IMR-90 (cell line): ENCODE data around the gene OARD1. TPM values are rescaled to one million over a fixed set of nuclear protein-coding genes. Genes with fewer than 3 reads are reported as not detected.
"Not testable (repeated sequence)": the region's sequence is repeated elsewhere in the genome, so short reads cannot be mapped to it uniquely, and the experiment has no call there.

Source experiments
- ATAC-seq: fragments of 200-7000 bp; cut with Tn5 transposase; 2 replicates; pipeline ENCODE4 v1.9.1; 2020; ENCODE audit warnings: low read depth, mild to moderate bottlenecking, moderate library complexity
- BruUV-seq: library from RNA; stranded (reverse); fragments of 400-500 nt; replicated peaks from 2 replicates; lab custom pipeline; 2021; lab: Mats Ljungman, UMichigan
- CTCF ChIA-PET: fragments of 300-600 bp; formaldehyde crosslinking; extraction: SDS; loops from one replicate; lab custom pipeline; 2021; ENCODE audit warnings: antibody characterized with exemption; lab: Yijun Ruan, JAX
- POLR2A ChIA-PET: fragments of 300-600 bp; sonication (Branson Sonifier 250); formaldehyde crosslinking; loops from one replicate; lab custom pipeline; 2022; ENCODE audit warnings: antibody characterized with exemption; ENCODE audit not compliant: unreplicated experiment; lab: Charles Lee
- DNase-seq: peaks from one replicate; pipeline ENCODE4 v3.0.0; 2013
- H2AFZ ChIP-seq: replicated peaks from 2 replicates; pipeline ENCODE3; 2013; ENCODE audit warnings: low read length, mild to moderate bottlenecking; ENCODE audit not compliant: poor library complexity
- H2AK5ac ChIP-seq: 2 replicates; pipeline ENCODE4 v1.6.1; 2013; ENCODE audit warnings: low read depth, low read length, inconsistent platforms
- H2AK9ac ChIP-seq: replicated peaks from 2 replicates; pipeline ENCODE3; 2013; ENCODE audit warnings: mild to moderate bottlenecking, low read depth, low read length, moderate library complexity; ENCODE audit not compliant: poor library complexity
- H2BK120ac ChIP-seq: 2 replicates; pipeline ENCODE4 v1.6.1; 2013; ENCODE audit warnings: low read depth, low read length, inconsistent platforms
- H2BK15ac ChIP-seq: 3 replicates; pipeline ENCODE4 v1.6.1; 2013; ENCODE audit warnings: low read depth, low read length, inconsistent platforms
- H2BK20ac ChIP-seq: 2 replicates; pipeline ENCODE4 v1.6.1; 2013; ENCODE audit warnings: low read depth, mild to moderate bottlenecking, inconsistent platforms, low read length, moderate library complexity
- H2BK5ac ChIP-seq: 2 replicates; pipeline ENCODE4 v1.6.1; 2013; ENCODE audit warnings: mild to moderate bottlenecking, low read depth, low read length, inconsistent platforms; ENCODE audit not compliant: poor library complexity, severe bottlenecking
- H3K14ac ChIP-seq: replicated peaks from 2 replicates; pipeline ENCODE4 v1.6.1; 2013; ENCODE audit warnings: low read depth, low read length, inconsistent platforms
- H3K18ac ChIP-seq: 2 replicates; pipeline ENCODE4 v1.6.1; 2013; ENCODE audit warnings: low read depth, low read length, control low read depth
- H3K23ac ChIP-seq: 2 replicates; pipeline ENCODE4 v1.6.1; 2013; ENCODE audit warnings: low read depth, low read length, inconsistent platforms
- H3K27ac ChIP-seq: 2 replicates; pipeline ENCODE4 v1.5.1; 2013; ENCODE audit warnings: mild to moderate bottlenecking, control low read depth, low read length; ENCODE audit not compliant: insufficient read depth
- H3K27me3 ChIP-seq: 2 replicates; pipeline ENCODE4 v1.6.1; 2013; ENCODE audit warnings: low read length; ENCODE audit not compliant: control insufficient read depth, insufficient read depth
- H3K36me3 ChIP-seq: 2 replicates; pipeline ENCODE4 v1.6.1; 2013; ENCODE audit warnings: low read length, mixed read lengths; ENCODE audit not compliant: control insufficient read depth, insufficient read depth
- H3K4ac ChIP-seq: 2 replicates; pipeline ENCODE4 v1.6.1; 2013; ENCODE audit warnings: low read depth, low read length, inconsistent platforms
- H3K4me1 ChIP-seq: 2 replicates; pipeline ENCODE4 v1.6.1; 2013; ENCODE audit warnings: low read length, mixed read lengths; ENCODE audit not compliant: control insufficient read depth, insufficient read depth
- H3K4me2 ChIP-seq: 2 replicates; pipeline ENCODE4 v1.6.1; 2013; ENCODE audit warnings: low read depth, mild to moderate bottlenecking, control low read depth, low read length, moderate library complexity
- H3K4me3 ChIP-seq: 2 replicates; pipeline ENCODE4 v1.5.1; 2013; ENCODE audit warnings: low read depth, mild to moderate bottlenecking, control low read depth, low read length, moderate library complexity; ENCODE audit not compliant: insufficient read depth
- H3K56ac ChIP-seq: 2 replicates; pipeline ENCODE4 v1.6.1; 2013; ENCODE audit warnings: low read length, inconsistent platforms; ENCODE audit not compliant: insufficient read depth; ENCODE audit errors: extremely low read depth
- H3K79me1 ChIP-seq, 2 experiments: 2 replicates each; pipeline ENCODE4 v1.6.1; 2013; ENCODE audit warnings: low read length in 2 of 2, inconsistent platforms in 1 of 2, low read depth in 1 of 2
- H3K9ac ChIP-seq: 2 replicates; pipeline ENCODE4 v1.6.1; 2013; ENCODE audit warnings: low read depth, low read length, control low read depth
- H3K9me1 ChIP-seq: 2 replicates; pipeline ENCODE4 v1.6.1; 2013; ENCODE audit warnings: low read length, inconsistent platforms; ENCODE audit not compliant: insufficient read depth
- H3K9me3 ChIP-seq: 2 replicates; pipeline ENCODE4 v1.6.1; 2013; ENCODE audit warnings: low read length; ENCODE audit not compliant: control insufficient read depth, insufficient read depth
- H4K20me1 ChIP-seq: 2 replicates; pipeline ENCODE4 v1.6.1; 2013; ENCODE audit warnings: low read length, inconsistent platforms; ENCODE audit not compliant: insufficient read depth
- H4K5ac ChIP-seq: 2 replicates; pipeline ENCODE4 v1.6.1; 2013; ENCODE audit warnings: mild to moderate bottlenecking, low read depth, low read length, control low read depth
- H4K8ac ChIP-seq, 2 experiments: 2 replicates each; pipeline ENCODE4 v1.6.1; 2013; ENCODE audit warnings: low read depth in 2 of 2, low read length in 2 of 2, control low read depth in 1 of 2, inconsistent platforms in 1 of 2
- H4K91ac ChIP-seq: 2 replicates; pipeline ENCODE4 v1.6.1; 2013; ENCODE audit warnings: low read depth, low read length, inconsistent platforms; ENCODE audit not compliant: insufficient read depth
- MXI1 ChIP-seq: IDR thresholded peaks from 2 replicates; pipeline ENCODE4 v1.6.1; 2012; ENCODE audit warnings: low read depth, mild to moderate bottlenecking, low read length, moderate library complexity, borderline replicate concordance
- WGBS, 2 experiments: methylation state at CpG; one replicate each; pipeline versions ENCODE4 v1.1.5 to v1.1.7; 2013; ENCODE audit warnings: missing lambda C conversion rate in 2 of 2; ENCODE audit not compliant: insufficient read length in 1 of 2; ENCODE audit errors: extremely low coverage in 2 of 2; 5-methylcytosine and 5-hydroxymethylcytosine counted together
- dilution Hi-C: fragments of 300-500 bp; cut with HindIII; formaldehyde crosslinking; loops from one replicate; pipeline ENCODE4 v1.14.3; 2018; ENCODE audit warnings: low sequenced_read_pairs; ENCODE audit not compliant: unreplicated experiment
- in situ Hi-C: fragments of 300-500 bp; cut with MboI; formaldehyde crosslinking; loops from 3 replicates; pipeline ENCODE4 v1.14.3; 2019; ENCODE audit warnings: low sequenced_read_pairs, inconsistent platforms, mixed read lengths
- intact Hi-C: fragments of 100-400 bp; cut with micrococcal nuclease; formaldehyde crosslinking; loops from 2 replicates; pipeline ENCODE4 v1.10.0; 2022
- polyA plus RNA-seq, 3 experiments: library from polyadenylated mRNA; depleted of rRNA; stranded (reverse); fragments of >200 nt; gene quantifications; 2 replicates each; pipeline ENCODE4 v1.2.3, GENCODE V29; 2012; ENCODE audit warnings: low replicate concordance in 1 of 3
- total RNA-seq: library from RNA; depleted of rRNA; stranded (reverse); fragments of >200 nt; gene quantifications from 2 replicates; pipeline ENCODE4 v1.2.3, GENCODE V29; 2012

Gene OARD1
- total and polyA plus RNA-seq, 2 of the 4 experiments (the other 2 are of a cell fraction): 2.3 to 5.5 TPM

DNA sequence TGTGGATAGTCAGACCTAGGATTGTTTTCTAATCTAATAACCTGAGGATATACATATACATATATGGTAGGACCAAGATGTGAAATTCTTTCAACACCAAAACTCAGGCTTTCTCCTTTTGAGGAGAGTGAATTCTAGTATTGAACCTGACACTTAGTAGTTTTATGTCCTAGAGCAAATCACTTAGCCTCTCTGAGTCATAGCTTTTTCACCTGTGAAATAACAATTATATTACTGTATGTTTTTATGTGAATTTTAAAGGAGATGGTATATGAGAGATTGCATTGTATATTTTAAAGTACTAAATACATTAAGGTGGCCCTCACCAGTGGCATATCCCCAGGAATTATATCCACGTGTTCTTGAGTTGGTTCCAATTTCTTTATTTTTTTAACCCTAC is 47.4 kb upstream of the OARD1 start:
- H3K27ac ChIP-seq: no peak overlapping the region
- ChIA-PET CTCF (no interaction called here), POLR2A (no interaction called here)
- no peaks in the 10 kb centered on the region for H4K20me1 ChIP-seq
- H2BK15ac ChIP-seq: no peak overlapping the region
- no CpG with 5 or more reads among the region's 1 CpG for WGBS, 2 experiments
- no peak overlapping the region for H4K91ac ChIP-seq
- no peak overlapping the region for H3K9ac ChIP-seq
- no peaks in the 10 kb centered on the region for H3K4me1 ChIP-seq
- no peak overlapping the region for H2BK120ac ChIP-seq
- intact Hi-C loops (no loop called here), dilution Hi-C loops (no loop called here), in situ Hi-C loops (no loop called here)
- H3K4me2 ChIP-seq: no peak overlapping the region
- H3K36me3 ChIP-seq: no peaks in the 10 kb centered on the region
- H3K9me3 ChIP-seq: no peaks in the 10 kb centered on the region
- no peak overlapping the region for H3K56ac ChIP-seq
- H2AK9ac ChIP-seq: no peak overlapping the region
- no peak overlapping the region for H2BK5ac ChIP-seq
- no peak overlapping the region for H2AFZ ChIP-seq
- no peak overlapping the region for H3K4me3 ChIP-seq
- DNase-seq (no peak), ATAC-seq (no peak)
- H3K79me1 ChIP-seq: no peaks in the 10 kb centered on the region
- no peak overlapping the region for H3K18ac ChIP-seq
- H4K5ac ChIP-seq: no peak overlapping the region
- H3K9me1 ChIP-seq: no peaks in the 10 kb centered on the region; the same call in 1 of the 2 replicates
- TF ChIP-seq MXI1: no peak
- no peaks in the 10 kb centered on the region for H3K27me3 ChIP-seq
- no peak overlapping the region for H3K14ac ChIP-seq
- no peak overlapping the region for H3K4ac ChIP-seq
- H2AK5ac ChIP-seq: no peak overlapping the region
- H4K8ac ChIP-seq: no peak overlapping the region
- no TSS peak for BruUV-seq
- H3K23ac ChIP-seq: no peak overlapping the region
- H2BK20ac ChIP-seq: no peak overlapping the region

DNA sequence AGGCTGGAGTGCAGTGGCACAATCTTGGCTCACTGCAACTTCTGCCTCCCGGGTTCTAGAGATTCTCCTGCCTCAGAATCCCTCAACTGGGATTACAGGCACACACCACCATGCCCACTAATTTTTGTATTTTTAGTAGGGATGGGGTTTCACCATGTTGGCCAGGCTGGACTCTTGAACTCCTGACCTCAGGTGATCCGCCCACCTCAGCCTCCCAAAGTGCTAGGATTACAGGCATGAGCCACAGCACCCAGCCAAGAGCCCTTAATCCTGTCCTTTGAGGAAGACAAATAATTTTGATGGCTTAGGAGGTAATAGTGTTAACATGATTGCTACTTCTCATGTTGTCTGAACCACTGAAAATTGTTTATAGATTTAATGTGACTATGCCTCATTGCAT is 42.9 kb upstream of the OARD1 start:
- H3K9me1 ChIP-seq, H4K8ac ChIP-seq, H2AK5ac ChIP-seq, H3K9ac ChIP-seq, dilution Hi-C loops, DNase-seq, CTCF ChIA-PET, H3K4me3 ChIP-seq, intact Hi-C loops, H2BK120ac ChIP-seq, BruUV-seq, H3K4me1 ChIP-seq, H2BK5ac ChIP-seq, in situ Hi-C loops, H3K4me2 ChIP-seq, H2BK15ac ChIP-seq, H3K36me3 ChIP-seq, H4K91ac ChIP-seq, ATAC-seq, POLR2A ChIA-PET, H4K20me1 ChIP-seq, H2AK9ac ChIP-seq, H2AFZ ChIP-seq, H3K18ac ChIP-seq, H3K27ac ChIP-seq, H4K5ac ChIP-seq, H2BK20ac ChIP-seq, H3K14ac ChIP-seq, H3K27me3 ChIP-seq, H3K4ac ChIP-seq, H3K79me1 ChIP-seq, H3K23ac ChIP-seq, H3K9me3 ChIP-seq, H3K56ac ChIP-seq: not testable (repeated sequence)
- no CpG with 5 or more reads among the region's 2 CpGs for WGBS, 2 experiments
